NCI-H2196 (cell line): ENCODE results near the gene BIN2.
"Not testable (repeated sequence)": the region's sequence is repeated elsewhere in the genome, so short reads cannot be mapped to it uniquely, and the experiment has no call there.

Source experiments
- DNase-seq: peaks from one replicate; lab custom pipeline; 2025; ENCODE audit not compliant: unreplicated experiment; lab: John Stamatoyannopoulos, UW

The BIN2 gene

DNA sequence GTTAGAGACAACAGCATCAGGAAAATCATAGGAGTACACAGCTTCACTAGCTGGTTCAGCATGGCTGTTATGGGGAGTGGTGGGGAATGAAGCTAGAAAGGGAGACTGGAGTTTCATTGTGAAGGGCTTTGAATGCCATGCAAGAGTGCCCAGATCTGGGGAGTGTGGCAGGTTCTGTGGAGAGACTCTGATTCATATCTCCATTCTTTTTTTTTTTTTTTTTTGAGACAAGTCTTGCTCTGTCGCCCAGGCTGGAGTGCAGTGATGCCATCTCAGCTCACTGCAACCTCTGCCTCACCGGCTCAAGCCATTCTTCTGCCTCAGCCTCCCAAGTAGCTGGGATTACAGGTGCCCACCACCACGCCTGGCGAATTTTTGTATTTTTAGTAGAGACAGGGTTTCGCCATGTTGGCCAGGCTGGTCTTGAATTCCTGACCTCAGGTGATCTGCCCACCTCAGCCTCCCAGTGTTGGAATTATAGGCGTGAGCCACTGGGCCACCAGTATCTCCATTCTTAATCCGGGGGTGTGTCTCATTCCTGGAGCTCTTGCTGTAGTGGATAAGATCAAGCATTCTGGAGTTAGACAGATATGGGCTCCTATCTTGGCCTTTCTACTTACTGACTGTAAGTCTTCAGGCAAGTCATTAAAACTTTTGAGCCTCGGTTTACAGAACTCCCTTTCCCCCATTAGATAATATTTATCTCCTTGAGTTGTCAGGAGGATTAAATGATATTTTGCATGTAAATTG is 5.7 kb downstream of the BIN2 start:
- not testable (repeated sequence) for DNase-seq

DNA sequence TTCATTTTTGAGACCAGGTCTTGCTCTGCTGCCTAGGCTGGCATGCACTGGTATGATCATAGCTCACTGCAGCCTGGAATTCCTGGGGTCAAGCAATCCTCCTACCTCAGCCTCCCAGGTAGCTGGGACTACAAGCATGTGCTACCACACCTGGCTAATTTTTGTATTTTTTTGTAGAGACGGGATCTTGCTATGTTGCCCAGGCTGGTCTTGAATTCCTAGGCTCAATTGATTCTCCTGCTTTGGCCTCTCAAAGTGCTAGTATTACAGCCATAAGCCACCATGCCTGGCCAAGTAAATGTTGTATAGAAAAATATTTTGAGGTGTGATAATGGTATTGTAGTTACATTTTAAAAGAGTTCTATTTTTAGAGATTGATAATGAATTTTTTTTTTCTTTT is 12.6 kb downstream of the BIN2 start:
- DNase-seq = no peak

DNA sequence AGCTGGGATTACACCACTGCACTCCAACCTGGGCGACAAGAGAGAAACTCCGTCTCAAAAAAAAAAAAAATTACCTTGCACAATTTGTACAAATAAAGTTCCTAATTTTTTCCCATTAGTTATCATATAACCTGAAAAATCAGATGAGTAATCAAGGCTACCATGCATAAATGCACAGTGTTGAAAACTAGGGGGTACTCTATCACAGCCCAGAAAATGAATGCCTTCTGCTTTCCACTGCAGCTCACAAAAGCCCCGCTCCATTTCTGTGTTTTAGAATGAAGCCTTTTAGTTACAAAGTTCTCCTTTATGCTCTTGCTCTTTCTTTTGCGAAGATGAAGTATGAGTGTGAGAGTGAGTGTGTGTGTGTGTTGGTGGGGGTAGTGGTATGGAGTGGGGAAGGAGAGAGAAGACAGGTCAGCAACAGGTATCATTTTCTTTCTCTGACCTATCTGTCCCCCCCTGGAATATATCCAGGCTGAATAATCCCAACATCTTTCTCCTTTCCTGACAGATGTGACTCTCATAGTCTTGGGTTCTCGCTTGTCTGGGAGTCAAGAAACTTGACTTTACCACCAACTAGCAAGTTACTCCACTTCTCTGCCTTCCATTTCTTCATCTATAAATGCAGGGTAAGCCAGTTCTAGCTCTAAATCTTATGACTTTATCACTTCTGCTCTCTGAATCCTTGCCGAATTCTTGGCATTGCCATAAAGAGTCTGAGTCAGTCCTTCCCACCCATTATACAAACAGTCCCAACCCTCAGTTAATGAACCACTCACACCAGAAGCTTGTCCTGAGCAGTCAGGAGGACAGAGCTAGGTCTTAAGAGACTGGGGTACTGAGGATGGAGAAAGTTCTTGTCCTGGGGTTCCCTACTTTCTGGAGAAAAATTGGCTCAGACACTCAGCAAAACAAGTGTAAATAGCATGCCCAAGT is 16.1 kb downstream of the BIN2 start:
- DNase-seq = no peak

DNA sequence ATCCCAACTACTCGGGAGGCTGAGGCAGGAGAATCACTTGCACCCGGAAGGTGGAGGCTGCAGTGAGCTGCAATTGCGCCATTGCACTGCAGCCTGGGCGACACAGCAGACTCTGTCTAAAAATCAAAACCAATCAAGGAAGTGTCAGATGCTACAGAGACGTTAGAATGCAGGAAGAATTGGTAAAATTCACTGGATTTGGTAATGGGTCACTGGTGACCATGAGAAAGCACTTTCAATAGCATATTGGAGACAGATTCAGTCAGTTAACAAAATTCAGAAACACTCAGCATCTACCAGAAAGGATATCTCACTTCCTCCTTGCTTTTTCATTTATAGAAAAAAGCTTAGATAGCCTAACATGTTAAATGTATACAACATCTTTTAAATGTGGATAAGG is 17.5 kb downstream of the BIN2 start:
- DNase-seq = no peak

DNA sequence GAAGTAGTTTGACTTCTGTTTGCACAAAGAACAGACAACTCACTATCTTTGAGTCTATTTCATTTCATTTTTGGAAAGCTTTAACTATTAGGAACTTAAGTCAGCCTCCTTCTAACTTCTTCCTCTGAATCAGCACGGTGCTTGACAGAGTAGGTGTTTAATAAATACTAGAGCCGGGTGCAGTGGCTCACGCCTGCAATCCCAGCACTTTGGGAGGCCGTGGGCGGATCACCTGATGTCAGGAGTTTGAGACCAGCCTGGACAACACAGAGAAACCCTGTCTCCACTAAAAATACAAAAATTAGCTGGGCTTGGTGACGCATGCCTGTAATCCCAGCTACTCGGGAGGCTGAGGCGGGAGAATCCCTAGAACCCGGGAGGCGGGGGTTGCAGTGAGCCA is 23.2 kb downstream of the BIN2 start:
- DNase-seq = not testable (repeated sequence)

DNA sequence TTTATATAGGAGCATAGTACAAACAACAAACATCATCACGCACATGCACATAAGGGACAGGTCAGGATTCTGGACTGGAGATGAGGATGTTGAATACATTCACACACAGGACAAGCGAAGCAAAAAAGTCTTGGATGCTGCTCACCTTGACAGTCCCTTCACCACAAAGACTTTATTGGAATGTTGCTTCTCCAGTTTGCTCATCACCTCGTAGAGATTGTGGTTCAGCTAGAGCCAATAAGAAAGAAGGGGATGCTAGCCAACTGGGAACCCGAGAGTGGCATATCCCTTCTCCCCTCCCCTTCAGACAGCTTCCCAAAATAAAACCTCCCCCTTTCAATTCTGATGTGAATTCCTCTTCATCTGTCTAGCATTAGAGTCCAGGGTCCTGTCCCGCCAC is 28.3 kb downstream of the BIN2 start:
- no peak for DNase-seq

DNA sequence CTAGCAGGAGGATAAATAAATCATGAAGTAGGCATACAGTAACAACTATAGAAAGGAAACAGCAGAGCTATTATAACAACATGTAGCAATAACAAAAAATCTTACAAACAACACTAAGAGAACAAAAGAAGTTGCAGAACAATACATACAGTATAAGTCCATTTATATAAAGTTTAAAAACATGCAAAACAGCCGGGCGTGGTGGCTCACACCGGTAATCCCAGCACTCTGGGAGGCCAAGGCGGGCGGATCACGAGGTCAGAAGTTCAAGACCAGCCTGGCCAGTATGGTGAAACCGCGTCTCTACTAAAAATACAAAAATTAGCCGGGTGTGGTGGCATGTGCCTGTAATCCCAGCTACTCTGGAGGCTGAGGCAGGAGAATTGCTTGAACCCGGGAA is 29.9 kb downstream of the BIN2 start:
- not testable (repeated sequence) for DNase-seq

DNA sequence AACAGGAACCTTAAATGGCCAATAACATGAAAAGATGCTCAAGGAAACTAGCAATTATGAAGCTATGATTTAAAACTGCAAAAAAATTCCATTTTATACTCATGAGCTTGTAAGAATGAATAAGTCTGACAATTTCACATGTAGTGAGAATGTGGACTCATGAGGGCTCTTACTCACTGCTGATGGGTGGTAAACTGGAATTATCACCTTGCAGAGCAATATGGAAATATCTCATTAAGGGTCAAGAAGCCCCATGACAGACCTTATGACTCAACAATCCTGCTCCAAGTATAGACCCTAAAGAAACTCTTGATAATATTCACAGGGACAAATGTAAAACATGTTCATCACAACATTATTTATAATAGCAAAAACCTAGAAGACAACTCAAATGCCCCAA is 30.3 kb downstream of the BIN2 start:
- DNase-seq = no peak

DNA sequence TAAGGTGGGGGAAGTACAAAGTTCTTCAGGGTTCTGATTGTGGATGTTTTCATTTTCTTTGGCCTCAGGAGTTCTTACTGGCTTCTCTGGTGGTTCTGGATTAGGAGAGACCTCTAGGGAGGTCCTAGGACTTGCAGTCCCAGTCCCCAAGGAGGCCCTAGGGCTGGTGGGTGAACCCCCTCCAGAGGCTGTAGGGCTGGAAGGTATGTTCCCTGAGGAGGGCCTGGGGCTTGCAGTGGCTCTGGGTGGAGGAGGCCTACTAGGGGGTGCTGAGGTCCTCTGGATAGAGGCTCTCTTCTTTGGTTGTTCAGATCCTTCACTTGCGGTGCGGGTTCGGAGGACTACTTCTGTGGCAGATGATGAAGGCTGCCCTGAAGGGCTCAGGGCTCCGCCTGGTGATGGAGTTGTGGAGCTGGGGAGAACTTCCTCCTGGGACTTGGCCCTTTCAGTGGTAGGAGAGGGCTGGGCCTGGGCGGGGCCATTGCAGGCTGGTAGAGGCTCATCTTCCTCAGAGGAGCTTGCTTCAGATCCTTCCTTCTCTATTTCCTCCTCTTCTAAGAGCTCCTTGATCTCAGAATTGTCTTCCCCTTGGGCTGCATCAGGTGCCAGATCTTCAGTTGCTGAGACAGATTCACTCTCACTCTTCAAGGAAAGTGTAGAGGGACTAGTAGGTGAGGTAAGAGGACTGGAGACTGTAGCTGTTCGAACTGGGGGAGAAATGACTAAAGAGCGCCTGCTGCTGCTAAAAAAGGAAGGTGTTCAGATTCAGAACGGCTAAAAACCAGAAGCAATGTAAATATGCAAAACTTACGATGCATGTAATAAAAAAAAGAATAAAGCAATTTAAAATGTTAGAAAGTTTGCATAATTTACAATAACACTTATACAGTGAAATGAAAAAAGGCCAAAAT is 32.1 kb downstream of the BIN2 start:
- DNase-seq = not testable (repeated sequence)

DNA sequence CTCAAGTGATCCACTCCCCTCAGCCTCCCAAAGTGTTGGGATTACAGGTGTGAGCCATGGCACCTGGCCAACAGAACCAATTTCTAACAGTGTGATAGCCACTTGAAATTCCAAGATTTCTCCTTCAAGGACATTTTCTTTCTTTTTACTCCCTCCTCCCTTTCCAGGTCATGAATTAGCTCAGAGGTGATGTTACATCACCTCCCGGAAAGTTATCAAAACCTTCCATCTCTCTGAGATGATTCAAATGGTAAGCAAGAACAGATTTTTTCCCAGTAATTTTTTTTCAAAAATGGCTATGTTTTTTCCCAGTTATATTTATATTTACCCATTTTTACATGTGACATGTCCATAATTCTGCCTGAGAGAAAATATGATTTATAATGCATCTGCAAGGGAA is 38.1 kb downstream of the BIN2 start:
- DNase-seq = no peak

DNA sequence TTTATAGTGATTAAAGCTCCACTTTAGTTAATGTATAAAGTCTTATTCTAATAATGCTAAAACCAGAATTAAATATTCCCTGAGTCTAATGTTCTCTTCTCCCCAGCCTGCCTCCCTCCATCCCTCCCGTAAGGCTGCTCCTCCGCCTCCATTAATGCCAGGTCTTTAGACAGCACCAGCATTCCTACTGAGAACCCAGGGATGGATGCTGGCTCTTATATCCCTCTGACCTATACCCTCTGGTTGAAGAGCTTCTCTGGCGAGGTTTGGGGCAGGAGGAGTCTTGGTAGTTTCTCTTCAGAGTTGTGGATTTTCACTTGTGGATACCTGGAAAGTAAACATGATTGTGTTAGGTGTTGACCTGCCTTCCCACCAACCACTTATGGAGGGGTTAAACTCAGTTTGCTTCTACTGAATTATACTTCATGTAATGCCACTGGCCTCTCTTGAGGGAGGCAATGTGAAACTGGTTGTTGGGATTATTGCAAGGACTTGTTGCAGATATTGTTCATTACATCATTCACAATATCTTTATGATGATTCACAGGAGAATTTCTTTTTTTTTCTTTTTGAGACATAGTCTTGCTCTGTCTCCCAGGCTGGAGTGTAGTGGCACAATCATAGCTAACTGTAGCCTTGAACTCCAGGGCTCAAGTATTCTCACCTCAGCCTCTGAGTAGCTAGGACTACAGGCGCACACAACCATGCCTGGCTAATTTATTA is 42.6 kb downstream of the BIN2 start:
- DNase-seq = no peak

DNA sequence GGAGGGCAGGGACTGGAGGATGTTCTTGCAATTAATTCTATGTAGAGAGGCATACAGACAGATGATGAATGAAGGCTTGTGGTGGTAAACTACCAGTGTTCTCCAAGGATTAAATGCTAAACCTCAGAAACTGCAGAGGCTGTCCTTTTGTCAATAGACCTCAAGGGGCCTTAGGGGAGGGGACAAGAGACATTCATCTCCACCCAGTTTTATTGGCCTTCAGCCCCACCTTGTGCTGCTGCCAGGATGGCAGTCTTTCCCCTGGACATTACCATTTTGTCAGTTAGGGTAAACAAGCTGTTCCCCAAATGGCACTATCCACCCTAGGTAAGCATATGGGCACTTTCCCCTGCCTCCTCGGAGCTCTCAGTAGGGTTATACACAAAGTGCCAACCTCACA is 48.9 kb downstream of the BIN2 start:
- no peak for DNase-seq

DNA sequence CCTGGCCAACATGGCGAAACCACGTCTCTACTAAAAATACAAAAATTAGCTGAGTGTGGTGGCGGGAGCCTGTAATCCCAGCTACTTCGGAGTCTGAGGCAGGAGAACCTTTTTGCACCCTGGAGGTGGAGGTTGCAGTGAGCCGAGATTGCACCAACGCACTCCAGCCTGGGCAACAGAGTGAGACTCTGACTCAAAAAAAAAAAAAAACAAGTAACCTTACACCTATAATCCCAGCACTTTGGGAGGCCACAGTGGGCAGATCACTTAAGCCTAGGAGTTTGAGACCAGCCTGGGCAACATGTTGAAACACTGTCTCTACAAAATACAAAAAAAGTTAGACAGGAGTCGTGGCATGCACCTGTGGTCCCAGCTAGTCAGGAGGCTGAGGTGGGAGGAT is 51.2 kb downstream of the BIN2 start:
- not testable (repeated sequence) for DNase-seq

DNA sequence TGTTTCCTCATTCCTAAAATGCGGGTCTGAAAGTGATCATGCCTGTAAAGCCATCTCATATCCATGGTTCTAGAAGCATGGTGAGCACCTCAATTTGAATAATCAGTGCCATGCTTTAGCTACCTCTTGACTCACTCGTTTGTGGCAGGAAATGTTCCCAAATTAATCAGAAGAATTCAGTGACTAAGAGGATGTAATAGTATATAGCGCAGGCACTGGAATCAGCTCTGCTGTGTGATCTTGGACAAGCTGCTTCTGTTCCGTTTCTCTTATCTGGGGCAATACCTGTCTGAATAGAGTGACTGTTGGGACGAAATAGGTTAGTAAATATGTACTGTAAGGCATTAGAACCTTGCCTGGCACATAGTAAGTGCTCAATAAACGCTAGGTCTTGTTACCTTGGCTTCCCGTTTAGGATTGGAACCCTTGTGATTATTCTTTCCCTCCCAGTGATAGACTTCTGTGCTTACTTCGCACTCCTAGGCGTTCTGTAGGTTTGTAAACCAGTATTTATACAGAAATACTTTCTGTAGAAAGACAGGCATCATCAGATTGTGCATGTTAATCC is 52.9 kb downstream of the BIN2 start:
- no peak for DNase-seq

DNA sequence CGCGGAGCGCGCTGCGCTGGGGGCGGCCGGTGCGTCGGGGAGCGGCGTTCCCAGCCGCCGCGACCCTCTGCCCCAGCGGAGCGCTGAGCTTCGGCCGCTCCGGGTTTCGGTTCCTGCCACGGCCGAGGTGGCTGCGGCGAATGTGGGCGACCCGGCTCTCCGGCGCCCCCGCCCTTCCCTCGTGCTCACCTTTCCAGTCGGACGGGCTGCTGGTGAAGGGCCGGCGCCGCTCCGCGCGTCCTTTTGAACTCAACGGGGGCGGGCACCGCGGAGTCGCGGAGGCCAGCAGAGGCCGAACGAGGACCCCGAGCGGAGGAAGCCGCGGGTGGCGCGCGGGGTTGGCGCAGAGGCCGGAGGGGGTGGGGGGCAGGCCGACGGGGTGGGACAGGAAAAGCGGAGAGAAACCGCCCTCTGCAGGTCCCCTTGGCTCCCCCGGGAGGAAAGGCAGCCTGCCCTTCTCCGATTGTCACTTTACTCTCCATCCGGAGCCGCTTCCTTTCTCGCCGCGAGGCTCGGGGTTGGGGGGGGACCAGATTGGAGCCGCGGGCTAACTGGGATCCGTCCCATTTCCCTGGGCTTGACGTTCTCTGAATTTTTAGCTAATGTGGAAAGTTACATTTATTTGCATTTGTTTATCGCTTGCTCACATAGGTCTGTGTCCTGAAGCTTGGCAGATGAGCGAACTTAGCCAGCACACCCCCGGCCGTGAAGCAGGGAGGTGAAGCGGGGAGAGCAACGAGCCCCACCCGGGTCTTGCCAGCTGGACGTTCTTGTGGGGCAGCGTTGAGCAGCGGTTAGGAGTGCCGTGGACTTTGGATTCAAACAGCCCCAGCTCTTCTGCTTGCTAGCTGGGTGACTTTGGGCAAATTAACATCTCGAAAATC is 53.7 kb downstream of the BIN2 start, which contains the start of gene SMAGP:
TSS of gene SMAGP (minus strand) at position 349 of the 884 bp plus-strand sequence. CDS start 1,137 bp downstream, outside the sequence.
- peak; percentile 63 for DNase-seq

DNA sequence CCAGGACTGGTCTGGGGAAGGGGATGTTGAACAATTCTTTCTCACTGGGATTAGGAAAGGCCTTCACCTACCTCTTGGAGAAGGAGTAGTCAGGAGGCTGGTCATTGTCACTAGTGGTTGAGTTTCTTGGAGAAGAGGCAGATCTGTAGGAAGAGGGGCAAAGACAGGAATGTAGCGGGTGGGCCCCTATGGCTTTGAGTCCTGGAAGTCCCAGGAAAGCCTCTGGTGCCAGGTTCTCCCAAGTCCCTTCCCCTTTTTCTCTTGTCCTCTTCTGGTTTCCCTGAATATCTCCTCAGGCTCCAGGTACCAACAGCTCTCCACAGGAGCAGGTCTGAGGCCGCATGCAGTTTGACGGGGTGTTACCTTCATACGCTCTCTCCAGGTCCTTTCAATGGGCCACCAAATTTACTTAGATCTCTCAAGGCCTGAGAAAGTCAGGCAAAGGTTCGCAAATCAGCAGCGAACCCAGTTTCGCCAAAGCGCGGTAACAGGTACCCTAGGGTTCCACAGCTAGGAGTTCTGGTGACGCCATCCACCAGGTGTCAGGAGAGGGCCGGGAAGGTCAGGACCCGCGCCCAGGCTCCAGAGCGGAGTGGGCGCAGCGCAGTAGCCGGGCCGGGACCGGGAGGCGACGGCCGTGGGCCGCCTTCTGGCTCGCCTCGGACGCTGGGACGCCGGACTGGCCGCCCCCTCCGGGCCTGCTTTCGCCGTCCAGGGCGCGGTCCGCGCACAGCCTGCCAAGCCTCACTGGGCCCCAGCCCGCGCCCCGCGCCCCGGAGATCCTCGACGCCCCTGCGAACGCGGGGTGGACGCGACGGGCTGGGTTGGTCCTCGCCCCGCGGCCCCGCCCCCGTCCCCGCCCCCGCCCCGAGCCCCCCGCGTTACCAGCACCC is 54.6 kb downstream of the BIN2 start:
- DNase-seq = peak; percentile 64

DNA sequence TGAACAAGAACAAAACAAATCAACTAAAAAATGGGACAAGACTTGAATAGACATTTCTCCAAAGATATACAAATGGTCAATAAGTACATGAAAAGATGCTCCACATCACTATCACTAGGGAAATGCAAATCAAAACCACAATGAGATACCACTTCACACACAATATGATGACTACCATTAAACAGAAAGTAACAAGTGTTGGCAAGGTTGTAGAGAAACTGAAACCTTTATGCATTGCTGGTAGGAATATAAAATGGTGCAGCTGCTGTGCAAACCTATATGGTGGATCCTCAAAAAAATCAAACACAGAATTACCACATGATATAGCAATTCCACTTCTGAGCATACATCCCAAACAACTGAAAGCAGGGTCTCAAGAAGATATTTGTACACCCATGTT is 59.0 kb downstream of the BIN2 start:
- DNase-seq = no peak

DNA sequence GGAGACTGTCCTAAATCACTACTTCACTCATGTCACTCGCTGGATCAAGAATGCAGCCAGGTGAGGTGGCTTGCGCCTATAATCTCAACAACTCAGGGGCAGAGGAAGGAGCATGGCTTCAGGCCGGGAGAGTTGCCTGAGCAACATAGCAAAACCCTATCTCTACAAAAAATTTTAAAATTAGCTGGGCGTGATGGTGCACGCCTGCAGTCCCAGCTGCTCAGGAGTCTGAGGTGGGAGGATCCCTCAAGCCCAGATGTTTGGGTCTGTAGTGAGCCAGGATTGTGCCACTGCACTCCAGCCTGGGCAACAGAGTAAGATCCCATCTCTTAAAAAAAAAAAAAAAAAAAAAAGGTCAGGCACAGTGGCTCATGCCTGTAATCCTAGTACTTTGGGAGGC is 59.7 kb downstream of the BIN2 start:
- no peak for DNase-seq
